ENCODE measurements around the gene CLIP4. TPM values are rescaled to one million over a fixed set of nuclear protein-coding genes. Genes with fewer than 3 reads are reported as not detected.

The CLIP4 gene
- total and polyA plus RNA-seq, 2 of the 13 experiments (the other 11 are each of a cell fraction or from before 2014, with no cell fraction given), result 0.46 to 0.49 TPM

- TF ChIP-seq MTF1 (CRISPR knock-in tag; IDR thresholded peaks at IDR 0.05) (no peak), ZNF335 (CRISPR knock-in tag; IDR thresholded peaks at IDR 0.05) (no peak), NFKB2 (CRISPR knock-in tag; IDR thresholded peaks at IDR 0.05; ENCODE audit: borderline replicate concordance) (no peak), ZNF792 (CRISPR knock-in tag; IDR thresholded peaks at IDR 0.05) (no peak), ATRX (CRISPR knock-in tag; IDR thresholded peaks at IDR 0.05; ENCODE audit: borderline replicate concordance) (no peak), RFX1 (IDR thresholded peaks at IDR 0.05) (no peak), ZNF782 (CRISPR knock-in tag; IDR thresholded peaks at IDR 0.05; ENCODE audit: borderline replicate concordance) (no peak), NFE2 (CRISPR knock-in tag; IDR thresholded peaks at IDR 0.05) (no peak), MBNL3 (CRISPR knock-in tag; conservative IDR thresholded peaks at IDR 0.05) (no peak), KDM5A (IDR thresholded peaks at IDR 0.05; ENCODE audit: borderline replicate concordance, low read length) (no peak), TAF1 (CRISPR knock-in tag; IDR thresholded peaks at IDR 0.05) (no peak), CREM (IDR thresholded peaks at IDR 0.05) (no peak), CREM (CRISPR knock-in tag; IDR thresholded peaks at IDR 0.05) (no peak), TSC22D2 (CRISPR knock-in tag; IDR thresholded peaks at IDR 0.05; ENCODE audit: borderline replicate concordance) (no peak), ZMAT3 (CRISPR knock-in tag; conservative IDR thresholded peaks at IDR 0.05) (no peak), CEBPG (CRISPR knock-in tag; IDR thresholded peaks at IDR 0.05) (peak; percentile 78), ZSCAN21 (CRISPR knock-in tag; IDR thresholded peaks at IDR 0.05; ENCODE audit: borderline replicate concordance) (no peak), RCOR2 (CRISPR knock-in tag; IDR thresholded peaks at IDR 0.05) (no peak), ZNF296 (CRISPR knock-in tag; conservative IDR thresholded peaks at IDR 0.05) (no peak), KLF15 (CRISPR knock-in tag; IDR thresholded peaks at IDR 0.05; ENCODE audit: borderline replicate concordance) (no peak), HOXA3 (CRISPR knock-in tag; IDR thresholded peaks at IDR 0.05) (no peak), FOSL1 (CRISPR knock-in tag; IDR thresholded peaks at IDR 0.05; ENCODE audit: borderline replicate concordance) (peak; percentile 68; the same call in 1 of the 2 replicates), ZNF557 (CRISPR knock-in tag; IDR thresholded peaks at IDR 0.05) (no peak), KLF11 (CRISPR knock-in tag; IDR thresholded peaks at IDR 0.05) (no peak), ZNF646 (CRISPR knock-in tag; IDR thresholded peaks at IDR 0.05) (no peak), MLLT10 (CRISPR knock-in tag; IDR thresholded peaks at IDR 0.05) (no peak)
Observed at GRCh38 chr2:29123617-29124349, 8.6 kb downstream of the CLIP4 start (continued).
